Sigmoid colon (tissue), 4 donors: ENCODE measurements around the gene WDR91.

ENCODE experiments used
- EP300 ChIP-seq, 4 donors: sonication (generic); formaldehyde crosslinking; IDR thresholded peaks; one replicate each; pipeline ENCODE4 v1.6.1; 2017; ENCODE audit warnings: antibody characterized with exemption in 4 of 4
- TF ChIP-seq, protein P1 (sequence below), 4 experiments: fragments of 450-650 bp in 3 of 4; fragments of 200-600 bp in 1 of 4; IDR thresholded peaks; one replicate each; pipeline ENCODE4 v1.5.1; 2016 to 2019; ENCODE audit warnings: antibody characterized with exemption in 4 of 4, mild to moderate bottlenecking in 3 of 4, moderate library complexity in 2 of 4

DNA sequence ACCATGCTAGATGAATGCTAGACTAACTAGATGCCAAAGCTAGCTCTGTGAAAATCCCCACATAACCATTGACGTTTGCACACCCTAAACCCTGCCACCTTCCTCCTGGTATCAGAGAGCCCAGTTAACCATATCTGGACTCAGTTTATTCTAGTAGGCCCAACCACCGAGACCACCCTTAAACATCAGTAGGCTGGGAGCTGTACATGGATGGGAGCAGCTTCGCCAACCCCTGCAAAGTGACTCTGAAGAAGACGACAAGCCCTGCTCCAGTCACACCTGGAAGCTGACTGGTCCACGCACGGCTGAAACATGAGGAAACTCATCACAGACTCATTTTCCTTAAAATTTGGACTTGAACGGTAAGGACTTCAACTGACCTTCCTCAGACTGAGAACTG, 36.4 kb downstream of the WDR91 start:
- TF ChIP-seq, protein P1, sequence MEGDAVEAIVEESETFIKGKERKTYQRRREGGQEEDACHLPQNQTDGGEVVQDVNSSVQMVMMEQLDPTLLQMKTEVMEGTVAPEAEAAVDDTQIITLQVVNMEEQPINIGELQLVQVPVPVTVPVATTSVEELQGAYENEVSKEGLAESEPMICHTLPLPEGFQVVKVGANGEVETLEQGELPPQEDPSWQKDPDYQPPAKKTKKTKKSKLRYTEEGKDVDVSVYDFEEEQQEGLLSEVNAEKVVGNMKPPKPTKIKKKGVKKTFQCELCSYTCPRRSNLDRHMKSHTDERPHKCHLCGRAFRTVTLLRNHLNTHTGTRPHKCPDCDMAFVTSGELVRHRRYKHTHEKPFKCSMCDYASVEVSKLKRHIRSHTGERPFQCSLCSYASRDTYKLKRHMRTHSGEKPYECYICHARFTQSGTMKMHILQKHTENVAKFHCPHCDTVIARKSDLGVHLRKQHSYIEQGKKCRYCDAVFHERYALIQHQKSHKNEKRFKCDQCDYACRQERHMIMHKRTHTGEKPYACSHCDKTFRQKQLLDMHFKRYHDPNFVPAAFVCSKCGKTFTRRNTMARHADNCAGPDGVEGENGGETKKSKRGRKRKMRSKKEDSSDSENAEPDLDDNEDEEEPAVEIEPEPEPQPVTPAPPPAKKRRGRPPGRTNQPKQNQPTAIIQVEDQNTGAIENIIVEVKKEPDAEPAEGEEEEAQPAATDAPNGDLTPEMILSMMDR (IDR thresholded peaks at IDR 0.05): no peak
- no peak for TF ChIP-seq EP300 (IDR thresholded peaks at IDR 0.05)
